Panc1 (cell line): ENCODE measurements around the gene AP1S1.

Experiments
- POLR2AphosphoS5 ChIP-seq: IDR thresholded peaks from 2 replicates; pipeline ENCODE4 v1.6.1; 2012; ENCODE audit warnings: mild to moderate bottlenecking, low read depth, low read length, moderate library complexity
- SIN3A ChIP-seq: IDR thresholded peaks from 2 replicates; pipeline ENCODE4 v1.6.1; 2012; ENCODE audit warnings: low read depth, mild to moderate bottlenecking, low read length, moderate library complexity, borderline replicate concordance; ENCODE audit not compliant: insufficient read depth
- TCF7L2 ChIP-seq: IDR thresholded peaks from 2 replicates; pipeline ENCODE4 v1.6.1; 2011; ENCODE audit warnings: mild to moderate bottlenecking, low read depth, low read length, inconsistent platforms
- TF ChIP-seq, protein P1 (sequence below): fragments of 450-650 bp; IDR thresholded peaks from 2 replicates; pipeline ENCODE4 v1.5.1; 2017; ENCODE audit warnings: mild to moderate bottlenecking
- TF ChIP-seq, protein P2 (sequence below), 2 experiments: IDR thresholded peaks; 2 replicates each; pipeline ENCODE4 v1.6.1; 2011 to 2012; ENCODE audit warnings: low read depth in 2 of 2, control low read depth in 1 of 2, low read length in 1 of 2, mild to moderate bottlenecking in 1 of 2, moderate library complexity in 1 of 2; ENCODE audit not compliant: insufficient read depth in 1 of 2

DNA sequence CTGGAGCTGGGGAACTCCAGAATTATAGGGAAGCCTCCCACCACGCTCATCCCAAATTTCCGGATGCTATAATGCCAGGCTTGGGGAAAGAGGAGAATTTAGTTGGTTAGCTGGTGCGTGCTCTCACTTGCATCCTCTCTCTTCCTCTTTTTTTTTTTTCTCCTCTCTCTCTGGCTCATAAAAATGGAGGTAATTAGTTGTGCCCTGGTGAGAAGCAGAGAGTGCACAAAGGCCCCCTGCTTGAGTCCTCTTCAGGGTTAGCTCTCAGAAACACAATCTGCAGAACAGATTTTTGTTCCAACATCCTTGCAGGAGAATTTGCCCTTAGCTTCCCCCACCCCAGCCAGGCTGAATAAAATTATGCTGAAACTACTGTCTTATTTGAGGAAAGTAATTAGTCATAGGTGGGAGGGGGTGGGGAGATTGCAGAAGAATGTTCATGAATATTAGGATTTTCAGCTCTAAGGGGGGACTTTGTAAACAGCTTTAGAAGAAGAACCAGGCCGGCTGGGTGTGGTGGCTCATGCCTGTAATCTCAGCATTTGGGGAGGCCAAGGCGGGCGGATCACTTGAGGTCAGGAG lies 19.8 kb upstream of the AP1S1 start:
- TF ChIP-seq, protein P1, sequence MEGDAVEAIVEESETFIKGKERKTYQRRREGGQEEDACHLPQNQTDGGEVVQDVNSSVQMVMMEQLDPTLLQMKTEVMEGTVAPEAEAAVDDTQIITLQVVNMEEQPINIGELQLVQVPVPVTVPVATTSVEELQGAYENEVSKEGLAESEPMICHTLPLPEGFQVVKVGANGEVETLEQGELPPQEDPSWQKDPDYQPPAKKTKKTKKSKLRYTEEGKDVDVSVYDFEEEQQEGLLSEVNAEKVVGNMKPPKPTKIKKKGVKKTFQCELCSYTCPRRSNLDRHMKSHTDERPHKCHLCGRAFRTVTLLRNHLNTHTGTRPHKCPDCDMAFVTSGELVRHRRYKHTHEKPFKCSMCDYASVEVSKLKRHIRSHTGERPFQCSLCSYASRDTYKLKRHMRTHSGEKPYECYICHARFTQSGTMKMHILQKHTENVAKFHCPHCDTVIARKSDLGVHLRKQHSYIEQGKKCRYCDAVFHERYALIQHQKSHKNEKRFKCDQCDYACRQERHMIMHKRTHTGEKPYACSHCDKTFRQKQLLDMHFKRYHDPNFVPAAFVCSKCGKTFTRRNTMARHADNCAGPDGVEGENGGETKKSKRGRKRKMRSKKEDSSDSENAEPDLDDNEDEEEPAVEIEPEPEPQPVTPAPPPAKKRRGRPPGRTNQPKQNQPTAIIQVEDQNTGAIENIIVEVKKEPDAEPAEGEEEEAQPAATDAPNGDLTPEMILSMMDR, result no peak
- no peak for TF ChIP-seq POLR2AphosphoS5
- TF ChIP-seq SIN3A, result no peak
- no peak for TF ChIP-seq TCF7L2
- TF ChIP-seq, protein P2, sequence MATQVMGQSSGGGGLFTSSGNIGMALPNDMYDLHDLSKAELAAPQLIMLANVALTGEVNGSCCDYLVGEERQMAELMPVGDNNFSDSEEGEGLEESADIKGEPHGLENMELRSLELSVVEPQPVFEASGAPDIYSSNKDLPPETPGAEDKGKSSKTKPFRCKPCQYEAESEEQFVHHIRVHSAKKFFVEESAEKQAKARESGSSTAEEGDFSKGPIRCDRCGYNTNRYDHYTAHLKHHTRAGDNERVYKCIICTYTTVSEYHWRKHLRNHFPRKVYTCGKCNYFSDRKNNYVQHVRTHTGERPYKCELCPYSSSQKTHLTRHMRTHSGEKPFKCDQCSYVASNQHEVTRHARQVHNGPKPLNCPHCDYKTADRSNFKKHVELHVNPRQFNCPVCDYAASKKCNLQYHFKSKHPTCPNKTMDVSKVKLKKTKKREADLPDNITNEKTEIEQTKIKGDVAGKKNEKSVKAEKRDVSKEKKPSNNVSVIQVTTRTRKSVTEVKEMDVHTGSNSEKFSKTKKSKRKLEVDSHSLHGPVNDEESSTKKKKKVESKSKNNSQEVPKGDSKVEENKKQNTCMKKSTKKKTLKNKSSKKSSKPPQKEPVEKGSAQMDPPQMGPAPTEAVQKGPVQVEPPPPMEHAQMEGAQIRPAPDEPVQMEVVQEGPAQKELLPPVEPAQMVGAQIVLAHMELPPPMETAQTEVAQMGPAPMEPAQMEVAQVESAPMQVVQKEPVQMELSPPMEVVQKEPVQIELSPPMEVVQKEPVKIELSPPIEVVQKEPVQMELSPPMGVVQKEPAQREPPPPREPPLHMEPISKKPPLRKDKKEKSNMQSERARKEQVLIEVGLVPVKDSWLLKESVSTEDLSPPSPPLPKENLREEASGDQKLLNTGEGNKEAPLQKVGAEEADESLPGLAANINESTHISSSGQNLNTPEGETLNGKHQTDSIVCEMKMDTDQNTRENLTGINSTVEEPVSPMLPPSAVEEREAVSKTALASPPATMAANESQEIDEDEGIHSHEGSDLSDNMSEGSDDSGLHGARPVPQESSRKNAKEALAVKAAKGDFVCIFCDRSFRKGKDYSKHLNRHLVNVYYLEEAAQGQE (IDR thresholded peaks at IDR 0.05; ENCODE audit: insufficient read depth in 1 of 2, low read depth in 2 of 2, low read length in 1 of 2), result no peak
